Suprapubic skin (tissue), 4 donors: Measurements from ENCODE around the gene MS4A4A. TPM values are rescaled to one million over a fixed set of nuclear protein-coding genes. Genes with fewer than 3 reads are reported as not detected.

Source experiments
- DNase-seq, 2 donors: peaks; one replicate each; pipeline ENCODE4 v3.0.0-alpha.2; 2019; ENCODE audit warnings: low spot score in 2 of 2
- H3K27ac ChIP-seq: fragments of 200-600 bp; sonication (generic); one replicate; pipeline ENCODE4 v1.5.1; 2019
- H3K27me3 ChIP-seq: fragments of 200-600 bp; sonication (generic); one replicate; pipeline ENCODE4 v1.5.1; 2019
- H3K36me3 ChIP-seq: fragments of 200-600 bp; sonication (generic); one replicate; pipeline ENCODE4 v1.5.1; 2019
- H3K4me1 ChIP-seq: fragments of 200-600 bp; sonication (generic); one replicate; pipeline ENCODE4 v1.5.1; 2019
- H3K4me3 ChIP-seq: fragments of 200-600 bp; sonication (generic); one replicate; pipeline ENCODE4 v1.5.1; 2019; ENCODE audit warnings: mild to moderate bottlenecking
- H3K9me3 ChIP-seq: fragments of 200-600 bp; sonication (generic); one replicate; pipeline ENCODE4 v1.5.1; 2019
- EP300 ChIP-seq: sonication (generic); formaldehyde crosslinking; IDR thresholded peaks from one replicate; pipeline ENCODE4 v1.6.1; 2017; ENCODE audit warnings: antibody characterized with exemption
- POLR2A ChIP-seq, 2 donors: fragments of 450-650 bp; IDR thresholded peaks; one replicate each; pipeline ENCODE4 v1.6.1; 2017; ENCODE audit warnings: antibody characterized with exemption in 2 of 2, mild to moderate bottlenecking in 2 of 2, moderate library complexity in 2 of 2
- POLR2AphosphoS5 ChIP-seq, 3 donors: sonication (generic); formaldehyde crosslinking; IDR thresholded peaks; one replicate each; pipeline ENCODE4 v1.6.1; 2017; ENCODE audit warnings: antibody characterized with exemption in 3 of 3
- WGBS: methylation state at CpG from one replicate; pipeline ENCODE4 v1.1.5; 2018; 5-methylcytosine and 5-hydroxymethylcytosine counted together
- total RNA-seq, 4 donors: library from RNA; depleted of rRNA; stranded (reverse); fragments of >200 nt; gene quantifications; one replicate each; pipeline ENCODE4 v1.1.0, GENCODE V29; 2016
- TF ChIP-seq, protein P1 (sequence below), 2 donors: fragments of 200-600 bp in 1 of 2; fragments of 450-650 bp in 1 of 2; sonication (generic) in 1 of 2; IDR thresholded peaks; one replicate each; pipeline ENCODE4 v1.5.1; 2016 to 2019; ENCODE audit warnings: antibody characterized with exemption in 2 of 2, mild to moderate bottlenecking in 1 of 2, moderate library complexity in 1 of 2

The MS4A4A gene
- total RNA-seq, 4 donors from 2014 or later, result 2.1 to 4.8 (median 2.4) TPM

- H3K27me3 ChIP-seq, result no peaks in the 10 kb centered on the region
- H3K36me3 ChIP-seq, result no peaks in the 10 kb centered on the region
- no peak for DNase-seq
- H3K4me3 ChIP-seq, result no peak overlapping the region
- no peaks in the 10 kb centered on the region for H3K4me1 ChIP-seq
- H3K27ac ChIP-seq, result no peak overlapping the region
- WGBS, result 78% methylated on average over 4 of the region's 4 CpGs
- TF ChIP-seq POLR2AphosphoS5 (IDR thresholded peaks at IDR 0.05) (no peak), POLR2A (IDR thresholded peaks at IDR 0.05) (no peak), EP300 (no peak)
- TF ChIP-seq, protein P1, sequence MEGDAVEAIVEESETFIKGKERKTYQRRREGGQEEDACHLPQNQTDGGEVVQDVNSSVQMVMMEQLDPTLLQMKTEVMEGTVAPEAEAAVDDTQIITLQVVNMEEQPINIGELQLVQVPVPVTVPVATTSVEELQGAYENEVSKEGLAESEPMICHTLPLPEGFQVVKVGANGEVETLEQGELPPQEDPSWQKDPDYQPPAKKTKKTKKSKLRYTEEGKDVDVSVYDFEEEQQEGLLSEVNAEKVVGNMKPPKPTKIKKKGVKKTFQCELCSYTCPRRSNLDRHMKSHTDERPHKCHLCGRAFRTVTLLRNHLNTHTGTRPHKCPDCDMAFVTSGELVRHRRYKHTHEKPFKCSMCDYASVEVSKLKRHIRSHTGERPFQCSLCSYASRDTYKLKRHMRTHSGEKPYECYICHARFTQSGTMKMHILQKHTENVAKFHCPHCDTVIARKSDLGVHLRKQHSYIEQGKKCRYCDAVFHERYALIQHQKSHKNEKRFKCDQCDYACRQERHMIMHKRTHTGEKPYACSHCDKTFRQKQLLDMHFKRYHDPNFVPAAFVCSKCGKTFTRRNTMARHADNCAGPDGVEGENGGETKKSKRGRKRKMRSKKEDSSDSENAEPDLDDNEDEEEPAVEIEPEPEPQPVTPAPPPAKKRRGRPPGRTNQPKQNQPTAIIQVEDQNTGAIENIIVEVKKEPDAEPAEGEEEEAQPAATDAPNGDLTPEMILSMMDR (IDR thresholded peaks at IDR 0.05), result no peak
- H3K9me3 ChIP-seq, result no peaks in the 10 kb centered on the region
These were observed 17.1 kb upstream of the MS4A4A start for GRCh38 chr11:60263402-60263801.

DNA sequence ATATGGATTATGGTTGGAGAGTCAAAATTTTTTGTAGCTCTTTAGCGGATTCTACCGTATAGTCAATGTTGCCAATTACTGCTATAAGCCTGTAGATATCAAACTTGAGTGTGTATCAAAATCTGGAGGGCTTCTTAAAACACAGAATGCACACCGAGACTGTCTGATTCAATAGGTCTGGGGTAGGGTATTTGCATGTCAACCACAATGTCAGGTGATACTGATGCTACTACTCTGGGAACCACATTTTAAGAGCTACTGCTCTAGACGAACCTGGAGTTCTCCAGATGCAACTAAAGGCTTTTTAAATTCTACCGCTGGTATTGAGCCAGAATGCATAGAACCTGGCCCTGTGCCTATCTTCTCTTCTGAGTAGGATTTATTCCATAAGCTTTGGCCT is 15.8 kb upstream of the MS4A4A start:
- TF ChIP-seq POLR2A (IDR thresholded peaks at IDR 0.05) (no peak), POLR2AphosphoS5 (IDR thresholded peaks at IDR 0.05) (no peak), EP300 (no peak)
- TF ChIP-seq, protein P1 (IDR thresholded peaks at IDR 0.05), result no peak
- WGBS, result 83% methylated on average over 5 of the region's 5 CpGs
- Histone ChIP-seq H3K27ac (no peak overlapping the region), H3K27me3 (no peaks in the 10 kb centered on the region), H3K4me3 (no peak overlapping the region), H3K36me3 (no peaks in the 10 kb centered on the region), H3K4me1 (no peaks in the 10 kb centered on the region), H3K9me3 (no peaks in the 10 kb centered on the region)
- DNase-seq, result no peak

DNA sequence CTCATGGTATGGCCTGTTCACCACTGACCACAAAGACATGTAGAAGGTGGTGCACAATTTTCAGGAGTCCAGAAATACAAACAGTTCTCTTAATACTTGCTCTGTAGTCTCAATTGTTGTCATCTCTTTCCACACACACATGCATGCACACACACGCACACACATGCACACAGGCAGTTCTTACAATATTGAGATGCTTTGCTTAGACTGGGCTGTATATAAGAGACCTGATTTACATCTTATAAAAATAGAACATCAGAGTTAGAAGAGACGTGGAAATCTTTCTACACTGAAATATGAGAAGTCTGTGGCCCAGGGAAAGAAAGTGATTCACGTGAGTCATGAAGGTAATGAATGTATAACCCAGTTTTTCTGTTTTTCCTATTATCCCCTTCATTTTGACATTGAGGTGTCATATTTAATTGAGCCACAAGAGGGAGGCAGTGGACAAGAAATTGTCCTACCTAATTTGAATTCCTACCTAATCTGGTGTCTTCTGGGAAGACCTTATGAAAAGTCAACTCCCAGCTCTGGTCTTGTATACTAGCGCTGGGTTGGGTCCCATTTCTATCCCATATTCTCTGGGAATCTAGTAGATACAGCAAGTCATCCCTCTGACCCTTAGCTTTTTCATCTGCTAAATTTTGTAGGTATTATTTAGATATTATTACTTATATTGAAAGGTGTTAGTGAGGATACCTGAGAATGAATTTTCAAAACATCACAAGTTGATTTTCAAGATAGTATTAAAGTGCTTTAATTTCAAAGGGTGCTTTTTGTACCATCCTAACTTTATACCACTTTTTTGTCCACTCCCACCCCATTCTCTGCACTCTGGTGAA is 14.9 kb upstream of the MS4A4A start:
- Histone ChIP-seq H3K27me3 (no peaks in the 10 kb centered on the region), H3K27ac (no peak overlapping the region), H3K4me1 (no peaks in the 10 kb centered on the region), H3K9me3 (no peaks in the 10 kb centered on the region), H3K36me3 (no peaks in the 10 kb centered on the region), H3K4me3 (no peak overlapping the region)
- TF ChIP-seq, protein P1 (IDR thresholded peaks at IDR 0.05), result peak in 1 of 2 donors; percentile 42
- TF ChIP-seq EP300, result no peak
- no peak for DNase-seq
- 24% methylated on average over 4 of the region's 4 CpGs for WGBS

- no peaks in the 10 kb centered on the region for H3K36me3 ChIP-seq
- no peaks in the 10 kb centered on the region for H3K27me3 ChIP-seq
- H3K27ac ChIP-seq, result no peak overlapping the region
- H3K4me3 ChIP-seq, result no peak overlapping the region
- no peak for DNase-seq
- peaks cover 4% of the 10 kb centered on the region for H3K9me3 ChIP-seq
- TF ChIP-seq POLR2AphosphoS5 (IDR thresholded peaks at IDR 0.05), result no peak
- TF ChIP-seq, protein P1 (IDR thresholded peaks at IDR 0.05), result no peak
- TF ChIP-seq EP300, result no peak
- TF ChIP-seq POLR2A (IDR thresholded peaks at IDR 0.05), result no peak
- H3K4me1 ChIP-seq, result no peaks in the 10 kb centered on the region
These were observed 6.0 kb upstream of the MS4A4A start for GRCh38 chr11:60274416-60274815.

DNA sequence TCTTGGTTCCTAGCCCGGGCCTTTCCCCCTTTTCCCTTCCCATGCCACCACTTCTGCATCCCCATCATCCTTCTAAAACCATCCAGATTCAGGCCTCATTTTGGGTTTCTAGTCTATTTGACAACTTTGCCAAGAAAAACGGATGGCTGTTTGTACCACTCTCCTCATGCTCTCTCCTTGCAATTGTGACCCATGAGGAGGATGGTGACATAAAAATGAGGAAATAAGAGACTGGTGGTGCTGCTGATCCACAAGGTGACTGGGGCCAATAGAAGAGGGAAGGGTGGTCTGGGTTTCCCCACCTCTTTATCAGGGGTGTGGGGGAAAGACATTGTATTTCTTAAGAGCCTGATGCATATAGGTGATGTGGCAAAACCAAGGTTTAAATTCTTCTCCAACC is 1.0 kb downstream of the MS4A4A start:
- Histone ChIP-seq H3K4me3 (peak overlapping the region; percentile 24), H3K9me3 (no peaks in the 10 kb centered on the region), H3K4me1 (no peaks in the 10 kb centered on the region), H3K27ac (peak overlapping the region; percentile 33), H3K36me3 (no peaks in the 10 kb centered on the region), H3K27me3 (no peaks in the 10 kb centered on the region)
- TF ChIP-seq POLR2A (IDR thresholded peaks at IDR 0.05) (no peak), POLR2AphosphoS5 (IDR thresholded peaks at IDR 0.05) (no peak), EP300 (no peak)
- TF ChIP-seq, protein P1 (IDR thresholded peaks at IDR 0.05), result no peak
- 38% methylated on average over 2 of the region's 2 CpGs for WGBS
- no peak for DNase-seq
